GM21576 (cell line): ENCODE data around the gene POLR2F.
"Not testable (repeated sequence)": the region's sequence is repeated elsewhere in the genome, so short reads cannot be mapped to it uniquely, and the experiment has no call there.

Experiments used
- ATAC-seq: cut with Tn5 transposase; IDR thresholded peaks from one replicate; pipeline ENCODE4 v1.9.1; 2021; ENCODE audit warnings: mild to moderate bottlenecking, moderate library complexity; ENCODE audit not compliant: unreplicated experiment

Gene POLR2F

DNA sequence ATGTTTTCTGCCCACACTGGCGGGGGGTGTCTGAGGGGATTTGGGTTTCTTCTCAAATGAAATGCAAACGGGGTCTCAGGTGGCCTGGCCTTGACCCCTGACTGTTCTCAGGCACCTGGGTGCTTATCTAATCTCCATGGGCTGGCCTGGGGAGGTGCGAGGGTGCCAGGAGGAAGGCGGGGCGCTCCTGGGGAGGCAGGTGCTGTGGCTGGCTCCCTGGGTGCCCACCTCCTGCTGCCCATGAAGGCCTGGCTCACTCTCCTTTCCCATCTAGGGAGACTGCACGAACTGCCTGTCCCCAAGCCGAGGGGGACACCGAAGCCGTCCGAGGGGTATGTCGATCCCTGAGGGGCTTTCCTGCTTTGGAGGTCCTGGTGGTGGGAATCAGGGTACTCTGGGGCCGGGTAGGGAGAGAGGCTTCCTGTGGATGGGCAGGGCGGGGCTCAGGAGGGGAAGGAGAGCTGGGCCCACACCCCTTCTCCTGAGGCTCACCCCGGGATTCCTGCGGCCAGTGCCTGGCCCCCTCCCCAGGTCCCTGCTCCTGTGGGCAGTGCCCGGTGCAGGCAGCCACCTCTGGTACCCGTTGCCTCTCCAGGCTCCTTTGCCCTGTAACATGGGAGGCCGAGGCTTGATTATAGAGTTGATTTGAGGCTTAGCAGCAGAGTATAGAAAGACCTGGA, 29.0 kb upstream of the POLR2F start:
- no peak for ATAC-seq

DNA sequence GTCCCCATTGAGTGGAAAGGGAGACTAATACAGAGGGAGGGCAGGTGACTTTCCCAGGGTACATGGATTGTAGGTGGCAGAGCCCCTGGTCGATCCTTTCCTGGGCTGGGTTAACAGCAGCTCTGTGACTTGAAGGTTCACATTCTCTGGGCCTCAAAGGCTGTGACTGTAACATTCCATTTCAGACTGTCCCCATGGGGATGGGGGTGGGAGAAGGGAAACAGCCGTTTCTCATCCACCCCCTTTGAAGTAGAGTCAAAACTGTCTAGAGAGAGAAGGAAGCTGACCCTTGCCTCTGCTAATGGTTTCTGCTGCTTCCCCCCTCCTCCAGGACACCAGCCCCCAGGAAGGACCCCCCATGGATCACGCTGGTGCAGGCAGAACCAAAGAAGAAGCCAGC, 28.2 kb upstream of the POLR2F start:
- ATAC-seq: no peak

DNA sequence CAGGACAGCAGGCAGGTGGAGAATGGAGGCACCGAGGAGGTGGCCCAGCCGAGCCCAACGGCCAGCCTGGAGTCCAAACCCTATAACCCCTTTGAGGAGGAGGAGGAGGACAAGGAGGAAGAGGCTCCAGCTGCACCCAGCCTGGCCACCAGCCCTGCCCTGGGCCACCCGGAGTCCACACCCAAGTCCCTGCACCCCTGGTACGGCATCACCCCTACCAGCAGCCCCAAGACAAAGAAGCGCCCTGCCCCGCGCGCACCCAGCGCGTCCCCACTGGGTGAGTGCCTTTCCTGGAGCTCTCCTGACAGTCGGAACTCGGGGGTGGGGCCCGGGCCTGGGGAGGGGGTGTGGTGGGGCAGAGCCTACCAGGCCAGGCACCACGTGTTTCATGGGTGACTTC, 27.7 kb upstream of the POLR2F start:
- no peak for ATAC-seq

DNA sequence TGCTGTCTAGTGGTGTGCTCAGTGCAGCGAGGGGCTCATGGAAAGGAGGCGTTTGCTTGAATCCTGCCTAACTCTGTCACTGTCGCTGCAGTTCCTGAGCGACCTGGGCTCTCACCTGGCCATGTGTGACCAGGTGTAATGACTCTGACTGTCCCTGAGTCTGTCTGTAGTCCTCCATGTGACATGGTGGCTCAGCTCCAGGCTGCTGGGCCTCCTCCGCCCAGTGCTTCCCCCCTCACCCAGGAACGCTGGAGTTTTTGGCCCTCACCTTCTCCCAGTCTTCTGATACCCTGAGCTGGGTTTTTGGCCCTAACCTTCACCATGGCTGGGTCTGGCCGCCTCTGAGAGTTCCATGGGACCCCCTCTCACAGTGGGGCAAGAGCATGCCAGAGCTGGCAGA, 27.1 kb upstream of the POLR2F start:
- no peak for ATAC-seq

DNA sequence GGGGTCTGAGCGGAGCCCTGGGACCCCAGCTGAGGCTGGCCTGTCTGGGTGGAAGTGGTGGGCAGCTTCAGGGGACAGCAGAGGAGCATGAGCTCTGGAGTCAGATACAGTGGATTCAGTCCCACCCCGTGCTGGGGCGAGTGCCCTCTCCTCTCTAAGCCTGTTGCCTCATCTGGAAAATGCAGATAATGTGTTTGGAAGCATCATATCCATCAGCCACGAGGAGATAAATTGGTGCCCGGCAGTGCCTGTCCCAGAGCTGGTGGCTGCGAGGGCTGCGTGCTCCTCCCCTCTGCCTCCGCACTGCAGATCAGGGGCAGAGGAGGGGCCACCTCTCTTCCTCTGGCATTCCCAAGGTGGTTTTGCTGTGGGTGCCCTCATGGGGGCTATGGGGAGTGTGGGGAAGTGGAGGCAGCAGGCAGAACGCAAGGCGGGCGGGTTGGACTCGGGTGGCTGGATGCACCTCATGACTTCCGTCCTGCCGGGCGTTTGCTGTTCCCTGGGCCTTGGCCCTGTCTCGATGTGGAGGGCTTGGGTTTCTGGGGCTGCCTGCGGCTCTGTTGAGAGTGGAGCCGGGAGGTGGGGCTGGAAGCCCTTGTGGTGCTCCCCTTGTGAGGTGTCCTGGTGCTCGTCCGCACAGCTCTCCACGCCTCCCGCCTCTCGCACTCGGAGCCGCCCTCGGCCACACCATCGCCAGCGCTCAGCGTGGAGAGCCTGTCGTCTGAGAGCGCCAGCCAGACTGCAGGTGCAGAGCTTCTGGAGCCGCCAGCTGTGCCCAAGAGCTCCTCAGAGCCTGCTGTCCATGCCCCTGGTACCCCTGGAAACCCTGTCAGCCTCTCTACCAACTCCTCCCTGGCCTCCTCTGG, 26.5 kb upstream of the POLR2F start:
- ATAC-seq: no peak

DNA sequence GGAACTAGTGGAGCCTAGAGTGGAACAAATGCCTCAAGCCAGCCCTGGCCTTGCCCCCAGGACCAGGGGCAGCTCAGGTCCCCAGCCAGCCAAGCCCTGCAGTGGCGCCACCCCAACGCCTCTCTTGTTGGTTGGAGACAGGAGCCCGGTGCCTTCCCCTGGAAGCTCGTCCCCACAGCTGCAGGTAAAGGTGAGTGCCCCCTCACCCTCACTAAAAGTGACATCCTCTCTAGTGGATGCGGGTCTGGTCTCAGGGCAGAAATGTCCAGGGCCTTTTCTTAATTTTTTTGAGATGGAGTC, 25.9 kb upstream of the POLR2F start:
- ATAC-seq: no peak

DNA sequence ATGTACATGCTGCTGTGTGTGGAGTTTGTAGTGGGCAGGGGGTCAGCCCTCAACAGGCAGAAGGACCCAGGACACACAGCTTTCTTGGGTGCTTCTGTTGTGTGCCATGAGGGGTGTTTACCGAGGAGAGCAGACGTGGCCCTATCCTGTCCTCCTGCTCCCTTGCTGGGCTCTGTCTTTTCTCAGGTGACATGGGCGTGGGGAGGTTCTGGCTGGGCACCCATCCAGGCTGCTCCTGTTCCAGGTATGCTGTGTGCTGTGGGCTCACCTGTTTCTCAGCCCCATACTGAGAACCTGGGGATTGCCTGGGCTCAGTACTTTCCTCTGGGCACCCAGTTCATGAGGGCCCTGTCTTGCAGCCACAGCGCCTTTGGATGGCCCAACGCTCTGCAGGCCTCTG, 24.1 kb upstream of the POLR2F start:
- ATAC-seq: no peak

DNA sequence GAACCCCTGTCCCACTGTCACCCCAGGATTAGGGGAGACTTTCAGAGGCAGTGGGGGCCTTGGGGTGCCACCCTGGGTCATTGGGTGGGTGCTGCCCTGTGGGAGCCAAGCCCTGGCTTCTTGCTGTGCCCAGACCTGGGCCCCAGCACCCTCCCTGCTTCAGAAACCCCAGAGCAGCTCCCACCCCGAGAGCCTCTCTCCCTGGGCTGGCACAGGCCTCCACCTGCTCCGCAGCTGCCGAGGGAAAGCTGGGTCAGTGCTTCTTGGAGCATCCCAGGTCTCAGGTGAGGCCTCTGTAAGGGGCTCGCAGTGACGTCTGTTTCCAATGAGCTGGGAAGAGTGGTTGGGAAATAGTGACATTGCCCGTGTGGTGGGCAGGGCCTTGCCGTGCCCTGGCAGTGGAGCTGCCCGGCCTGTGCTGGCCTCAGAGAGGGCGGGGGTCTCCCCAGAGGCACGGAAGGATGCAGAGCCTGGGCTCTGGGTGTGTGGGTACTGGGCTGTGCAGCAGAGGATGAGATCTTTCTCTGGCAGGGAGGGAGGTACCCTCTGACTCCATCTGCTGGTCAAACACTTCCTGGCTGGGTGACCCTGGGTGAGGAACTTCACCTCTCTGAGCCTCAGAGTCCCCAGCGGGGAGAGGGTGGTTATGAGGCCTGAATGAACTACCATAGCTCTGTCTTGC, 23.1 kb upstream of the POLR2F start:
- no peak for ATAC-seq

DNA sequence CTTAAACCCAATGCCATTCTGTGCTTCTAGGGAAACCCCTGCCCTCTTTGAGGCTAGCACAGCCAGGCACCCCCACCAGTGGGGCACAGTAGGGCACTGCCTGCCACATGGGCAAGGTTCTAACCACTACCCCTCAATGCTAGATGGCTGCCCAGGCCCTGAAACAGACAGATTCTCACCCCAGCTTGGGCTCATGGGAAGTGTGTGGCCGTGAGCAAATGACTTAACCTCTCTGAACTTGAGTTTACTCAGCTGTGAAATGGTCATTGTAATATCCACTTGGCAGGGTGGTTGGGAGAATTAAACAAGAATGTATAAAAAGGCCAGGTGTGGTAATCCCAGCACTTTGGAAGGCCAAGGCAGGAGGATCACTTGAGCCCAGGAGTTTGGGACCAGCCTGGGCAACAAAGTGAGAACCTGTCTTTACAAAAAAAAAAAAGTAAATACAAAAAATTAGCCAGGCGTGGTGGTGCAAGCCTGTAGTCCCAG, 22.5 kb upstream of the POLR2F start:
- ATAC-seq: no peak

DNA sequence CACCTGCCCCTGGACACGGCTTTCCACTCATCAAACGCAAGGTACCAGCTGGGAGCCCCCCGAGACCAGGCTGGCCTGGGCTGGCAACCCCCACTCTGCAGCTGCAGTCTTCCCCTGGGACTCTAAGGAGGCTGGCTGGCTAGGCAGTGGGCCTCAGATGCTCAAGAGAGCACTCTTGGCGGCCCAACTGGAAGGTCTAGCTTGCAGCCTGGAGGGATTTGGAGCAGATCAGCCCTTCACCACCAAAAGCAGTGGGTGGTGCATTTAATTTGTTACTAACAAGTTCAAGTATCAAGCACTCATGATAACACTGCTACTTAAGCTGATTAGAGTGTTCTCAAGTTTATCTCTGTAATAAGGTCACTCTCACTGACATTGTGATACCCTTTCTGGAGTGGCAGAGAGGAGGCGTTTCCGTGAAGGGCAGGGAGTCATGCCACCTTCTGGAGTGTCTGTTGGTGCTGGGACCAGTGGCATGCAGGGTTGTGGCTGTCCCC, 21.6 kb upstream of the POLR2F start:
- no peak for ATAC-seq

DNA sequence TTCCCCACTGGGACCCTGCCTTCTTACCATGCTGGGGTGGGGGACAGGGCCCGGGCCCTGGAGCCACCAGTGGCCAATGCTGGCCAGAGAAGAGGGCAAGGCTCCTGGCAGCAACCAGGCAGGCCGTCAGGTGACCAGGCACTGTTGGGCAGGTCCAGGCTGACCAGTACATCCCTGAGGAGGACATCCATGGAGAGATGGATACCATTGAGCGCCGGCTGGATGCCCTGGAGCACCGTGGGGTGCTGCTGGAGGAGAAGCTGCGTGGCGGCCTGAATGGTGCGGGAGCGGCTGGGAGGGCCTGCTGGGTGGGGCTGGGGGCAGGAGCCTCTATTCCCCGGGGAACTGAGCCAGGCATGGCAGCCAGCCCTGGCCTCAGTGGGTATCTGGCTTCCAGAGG, 21.1 kb upstream of the POLR2F start:
- ATAC-seq: no peak

DNA sequence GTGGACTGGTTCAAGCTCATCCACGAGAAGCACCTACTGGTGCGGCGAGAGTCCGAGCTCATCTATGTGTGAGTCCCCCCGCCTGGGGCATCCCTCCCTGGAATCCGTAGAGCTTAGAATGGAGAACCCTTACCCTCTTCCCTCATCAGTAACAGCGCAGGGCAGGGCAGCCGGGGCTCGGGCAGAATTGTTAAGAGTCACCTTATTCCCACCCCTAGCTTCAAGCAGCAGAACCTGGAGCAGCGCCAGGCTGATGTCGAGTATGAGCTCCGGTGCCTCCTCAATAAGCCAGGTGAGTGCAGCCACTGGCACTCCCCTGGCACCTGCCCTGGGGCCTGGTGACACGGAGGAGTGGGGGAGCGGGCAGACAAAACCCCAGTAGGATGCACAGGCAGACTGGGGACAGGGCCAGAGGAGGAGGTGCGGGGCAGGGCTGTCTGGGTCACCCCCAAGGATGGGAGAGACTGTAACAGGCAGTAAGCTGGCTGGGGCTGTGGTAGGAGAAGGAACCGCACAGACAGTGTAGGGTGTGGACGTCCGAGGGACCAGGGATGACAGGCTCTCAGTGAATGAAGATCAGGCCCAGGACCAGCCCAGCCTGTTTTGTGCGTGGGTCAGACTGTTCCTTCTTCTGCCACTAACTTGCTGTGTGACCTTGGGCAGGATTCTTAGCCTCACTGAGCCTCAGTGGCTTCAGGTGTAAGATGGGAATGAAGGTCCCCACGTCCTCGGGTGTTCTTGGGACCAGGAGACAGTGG, 20.5 kb upstream of the POLR2F start:
- no peak for ATAC-seq

DNA sequence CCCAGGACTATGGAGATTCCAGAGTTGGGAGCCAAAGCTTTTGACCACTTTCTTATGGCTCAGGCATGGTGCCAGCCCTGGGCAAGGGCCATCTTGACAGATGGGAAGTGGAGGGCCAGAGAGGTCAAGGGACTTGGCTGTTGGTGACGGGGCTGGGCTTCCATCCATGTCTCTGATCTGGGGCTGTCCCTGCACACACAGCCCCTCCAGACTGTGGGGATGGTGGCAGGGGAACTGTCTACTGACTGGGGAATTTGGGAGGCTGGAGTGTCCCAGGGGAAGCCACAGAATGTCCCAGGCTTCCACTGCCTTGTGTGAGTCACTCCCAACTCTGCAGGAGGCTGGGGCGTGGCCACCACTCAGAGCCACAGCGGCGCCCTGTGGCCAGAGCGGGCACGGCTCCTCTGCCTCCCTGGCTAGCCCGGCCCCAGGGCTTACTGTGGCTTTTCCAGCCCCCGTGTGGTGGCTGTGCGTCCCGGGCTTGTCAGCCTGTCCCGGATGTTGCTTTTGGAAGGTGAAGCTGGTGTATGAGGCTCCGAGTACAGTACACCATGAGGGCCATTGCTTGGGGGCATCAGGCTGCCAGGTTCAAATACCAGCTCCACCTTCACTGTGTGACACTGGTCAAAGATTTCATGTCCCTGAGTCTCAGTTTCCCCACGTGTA, 19.7 kb upstream of the POLR2F start:
- ATAC-seq: peak; percentile 69

DNA sequence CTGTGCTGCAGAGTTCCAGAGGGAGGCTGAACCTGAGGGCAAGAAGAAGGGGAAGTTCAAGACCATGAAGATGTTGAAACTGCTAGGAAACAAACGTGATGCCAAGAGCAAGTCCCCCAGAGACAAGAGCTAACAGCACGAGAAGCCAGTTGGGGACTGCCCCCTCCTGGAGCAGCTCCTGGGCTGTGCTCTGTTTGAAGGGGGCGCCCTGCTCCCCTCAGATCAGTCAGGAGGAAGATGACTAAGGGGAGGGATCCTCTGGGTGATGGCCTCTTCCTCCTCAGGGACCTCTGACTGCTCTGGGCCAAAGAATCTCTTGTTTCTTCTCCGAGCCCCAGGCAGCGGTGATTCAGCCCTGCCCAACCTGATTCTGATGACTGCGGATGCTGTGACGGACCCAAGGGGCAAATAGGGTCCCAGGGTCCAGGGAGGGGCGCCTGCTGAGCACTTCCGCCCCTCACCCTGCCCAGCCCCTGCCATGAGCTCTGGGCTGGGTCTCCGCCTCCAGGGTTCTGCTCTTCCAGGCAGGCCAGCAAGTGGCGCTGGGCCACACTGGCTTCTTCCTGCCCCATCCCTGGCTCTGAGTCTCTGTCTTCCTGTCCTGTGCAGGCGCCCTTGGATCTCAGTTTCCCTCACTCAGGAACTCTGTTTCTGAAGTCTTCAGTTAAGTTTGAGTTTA, 12.7 kb upstream of the POLR2F start:
- no peak for ATAC-seq

DNA sequence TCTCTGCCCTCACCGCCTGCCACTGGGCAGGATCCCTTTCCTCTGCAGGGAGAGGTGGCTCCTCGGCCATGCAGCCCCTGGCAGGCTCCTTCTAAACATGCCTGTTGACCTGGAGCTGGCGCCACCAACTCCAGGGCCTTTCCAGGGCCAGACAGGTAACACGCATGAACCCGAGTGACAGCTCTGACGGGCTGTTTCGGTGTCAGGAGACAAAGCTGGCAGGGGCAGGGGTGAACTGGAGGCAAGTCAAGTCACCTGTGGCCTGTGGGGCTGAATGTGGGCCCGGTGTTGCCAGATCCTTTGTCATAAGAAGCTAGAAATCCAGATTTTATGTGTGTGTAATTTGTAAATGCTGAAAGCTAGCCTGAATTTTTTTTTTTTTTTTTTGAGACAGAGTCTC, 11.4 kb upstream of the POLR2F start:
- no peak for ATAC-seq

DNA sequence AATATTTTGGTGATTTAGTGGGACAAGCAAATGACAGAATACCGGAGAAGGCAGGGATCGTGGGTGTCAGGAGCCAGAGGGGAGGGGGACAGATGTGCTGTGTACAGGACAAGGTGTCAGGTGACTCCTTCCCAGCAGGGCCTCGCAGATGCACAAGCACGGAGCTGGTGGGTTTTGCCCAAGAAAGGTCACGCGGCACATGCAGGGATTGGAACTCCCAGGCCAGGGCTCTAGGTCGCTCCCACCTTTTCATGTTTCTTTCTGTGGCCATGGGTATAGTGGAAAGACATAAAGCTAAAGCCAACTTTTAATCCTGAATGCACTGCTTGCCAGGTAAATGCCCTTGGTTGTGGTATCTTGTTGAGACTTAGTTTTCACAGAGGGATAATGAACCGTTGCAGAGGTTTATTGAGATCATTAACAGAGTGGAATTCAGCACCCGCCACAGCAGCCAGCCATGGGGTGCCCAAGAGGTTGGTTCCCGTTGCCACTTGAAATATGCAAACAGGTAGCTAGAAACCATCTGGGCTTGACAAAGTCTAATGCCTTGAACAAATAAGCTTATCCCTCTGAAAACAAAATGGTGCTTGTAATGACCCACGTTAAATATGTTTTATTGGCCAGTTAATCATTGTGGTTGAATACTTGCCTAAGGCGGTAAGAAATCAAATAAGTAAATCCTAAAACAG, 10.2 kb upstream of the POLR2F start:
- ATAC-seq: no peak

DNA sequence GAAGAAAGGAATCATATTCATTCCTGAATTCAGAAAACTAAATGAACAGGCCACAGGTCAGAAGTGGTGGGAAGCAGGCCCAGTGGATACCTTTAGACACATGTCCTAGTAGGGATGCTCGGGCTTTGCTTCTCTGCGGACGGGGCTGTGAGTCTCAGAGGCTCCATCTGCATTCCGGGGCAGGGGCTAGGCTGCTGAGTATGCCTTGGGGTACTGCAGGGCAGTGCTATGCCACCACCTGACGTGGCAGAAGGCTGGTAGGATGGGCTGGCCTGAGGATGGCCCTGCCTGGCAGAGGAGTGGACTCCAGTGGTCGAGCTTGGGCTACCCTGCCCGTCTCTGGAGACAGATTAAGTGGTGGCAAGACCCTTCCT, 9.7 kb upstream of the POLR2F start:
- no peak for ATAC-seq

DNA sequence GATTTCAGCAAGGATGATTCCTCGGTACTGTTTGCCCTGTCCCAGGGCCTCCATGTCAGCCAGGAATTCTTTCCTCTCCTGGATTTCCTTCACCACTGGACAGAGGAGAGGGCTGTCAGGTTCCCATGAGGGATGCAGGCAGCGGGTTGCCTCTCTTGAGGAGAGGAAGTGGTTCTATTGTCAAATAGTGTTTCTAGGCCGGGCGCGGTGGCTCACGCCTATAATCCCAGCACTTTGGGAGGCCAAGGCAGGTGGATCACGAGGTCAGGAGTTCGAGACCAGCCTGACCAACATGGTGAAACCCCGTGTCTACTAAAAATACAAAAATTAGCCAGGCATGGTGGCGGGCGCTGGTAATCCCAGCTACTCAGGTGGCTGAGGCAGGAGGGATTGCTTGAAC, 9.1 kb upstream of the POLR2F start:
- not testable (repeated sequence) for ATAC-seq

DNA sequence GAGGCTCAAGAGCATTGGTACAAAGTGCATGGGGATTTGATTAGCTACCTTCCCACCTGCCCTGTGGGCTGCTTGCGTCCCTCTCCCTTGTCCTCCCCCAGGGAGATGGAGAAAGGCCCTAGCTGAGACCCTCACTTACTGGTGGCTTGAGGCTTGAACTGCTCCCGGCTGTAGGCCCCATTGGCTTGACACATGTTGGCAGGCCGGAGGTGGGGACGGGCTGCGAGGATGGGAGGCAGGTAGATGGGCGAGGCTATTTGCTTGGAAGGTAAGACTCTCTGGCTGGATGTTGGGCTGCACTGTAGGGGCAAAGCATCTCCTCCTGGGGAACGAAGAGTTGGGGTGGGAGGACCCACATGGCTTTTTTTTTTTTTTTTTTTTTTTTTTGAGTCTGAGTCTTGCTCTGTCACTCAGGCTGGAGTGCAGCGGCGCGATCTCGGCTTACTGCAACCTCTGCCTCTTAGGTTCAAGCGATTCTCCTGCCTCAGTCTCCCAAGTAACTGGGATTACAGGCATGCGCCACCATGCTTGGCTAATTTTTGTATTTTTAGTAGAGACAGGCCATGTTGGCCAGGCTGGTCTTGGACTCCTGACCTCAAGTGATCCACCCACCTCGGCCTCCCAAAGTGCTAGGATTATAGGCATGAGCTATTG, 6.2 kb upstream of the POLR2F start:
- not testable (repeated sequence) for ATAC-seq
